PC-3 (cell line): ENCODE data around the gene SERPINA9. TPM values are rescaled to one million over a fixed set of nuclear protein-coding genes. Genes with fewer than 3 reads are reported as not detected.

Experiments
- ATAC-seq: fragments of 200-7000 bp; cut with Tn5 transposase; 2 replicates; pipeline ENCODE4 v1.9.1; 2020; ENCODE audit warnings: mild to moderate bottlenecking, moderate library complexity
- BruUV-seq: library from RNA; stranded (reverse); fragments of 400-500 nt; replicated peaks from 2 replicates; lab custom pipeline; 2021; lab: Mats Ljungman, UMichigan
- CTCF ChIA-PET: fragments of 300-600 bp; sonication (Branson Sonifier 250); formaldehyde crosslinking; loops from one replicate; lab custom pipeline; 2022; ENCODE audit warnings: antibody characterized with exemption; lab: Charles Lee
- POLR2A ChIA-PET: fragments of 300-600 bp; sonication (Branson Sonifier 250); formaldehyde crosslinking; loops from one replicate; lab custom pipeline; 2022; ENCODE audit warnings: antibody characterized with exemption; ENCODE audit not compliant: unreplicated experiment; lab: Charles Lee
- DNase-seq: peaks from one replicate; pipeline ENCODE4 v3.0.0-alpha.2; 2015
- H2AFZ ChIP-seq: fragments of 300-600 bp; sonication (generic); 2 replicates; pipeline ENCODE4 v1.6.0; 2016; ENCODE audit warnings: antibody characterized with exemption, low read length
- H3F3A ChIP-seq: fragments of 300-600 bp; sonication (generic); one replicate; pipeline ENCODE4 v1.6.0; 2017; ENCODE audit warnings: antibody characterized with exemption, low read length, control low read depth, mild to moderate bottlenecking; ENCODE audit not compliant: unreplicated experiment
- H3K27ac ChIP-seq: fragments of 300-600 bp; sonication (generic); 2 replicates; pipeline ENCODE4 v1.5.1; 2016; ENCODE audit warnings: mild to moderate bottlenecking, low read length
- H3K27me3 ChIP-seq: fragments of 300-600 bp; sonication (generic); 2 replicates; pipeline ENCODE4 v1.6.1; 2016; ENCODE audit warnings: low read length, mixed read lengths
- H3K36me3 ChIP-seq: fragments of 300-600 bp; sonication (generic); 2 replicates; pipeline ENCODE4 v1.6.1; 2016; ENCODE audit warnings: low read depth, mixed run types, low read length, mixed read lengths
- H3K4me1 ChIP-seq: fragments of 300-600 bp; sonication (generic); 2 replicates; pipeline ENCODE4 v1.5.1; 2016; ENCODE audit warnings: low read length; ENCODE audit not compliant: insufficient read depth
- H3K4me2 ChIP-seq: fragments of 300-600 bp; sonication (generic); 2 replicates; pipeline ENCODE4 v1.6.0; 2016; ENCODE audit warnings: low read length
- H3K4me3 ChIP-seq: fragments of 300-600 bp; sonication (generic); 2 replicates; pipeline ENCODE4 v1.5.1; 2016; ENCODE audit warnings: mild to moderate bottlenecking, low read length, mixed read lengths
- H3K79me2 ChIP-seq: fragments of 300-600 bp; sonication (generic); 2 replicates; pipeline ENCODE4 v1.6.1; 2017; ENCODE audit warnings: low read length, mixed read lengths
- H3K9ac ChIP-seq: fragments of 300-600 bp; sonication (generic); 2 replicates; pipeline ENCODE4 v1.6.0; 2016; ENCODE audit warnings: mild to moderate bottlenecking, low read length
- H3K9me2 ChIP-seq: fragments of 300-600 bp; sonication (generic); replicated peaks from 2 replicates; pipeline ENCODE4 v1.6.1; 2016; ENCODE audit warnings: mixed run types, low read length, mixed read lengths
- H3K9me3 ChIP-seq: fragments of 300-600 bp; sonication (generic); 2 replicates; pipeline ENCODE4 v1.6.1; 2016; ENCODE audit warnings: low read length, mixed read lengths
- H4K20me1 ChIP-seq: fragments of 300-600 bp; sonication (generic); 2 replicates; pipeline ENCODE4 v1.6.1; 2016; ENCODE audit warnings: low read length, mixed read lengths
- EZH2 ChIP-seq: fragments of 300-600 bp; sonication (generic); IDR thresholded peaks from one replicate; pipeline ENCODE4 v1.6.1; 2017; ENCODE audit warnings: antibody characterized with exemption, mild to moderate bottlenecking, low read length; ENCODE audit not compliant: unreplicated experiment
- EZH2phosphoT487 ChIP-seq: fragments of 300-600 bp; sonication (generic); IDR thresholded peaks from 2 replicates; pipeline ENCODE4 v1.6.1; 2018; ENCODE audit warnings: mild to moderate bottlenecking, antibody characterized with exemption, low read length, borderline replicate concordance
- intact Hi-C: fragments of 100-400 bp; cut with micrococcal nuclease; formaldehyde crosslinking; loops from 2 replicates; pipeline ENCODE4 v1.9.0; 2023
- total RNA-seq: library from RNA; depleted of rRNA; stranded (reverse); fragments of >200 nt; gene quantifications from 2 replicates; pipeline ENCODE4 v1.2.3, GENCODE V29; 2014
- TF ChIP-seq, protein P1 (sequence below): fragments of 300-600 bp; sonication (generic); conservative IDR thresholded peaks from 2 replicates; pipeline ENCODE4 v1.5.1; 2017; ENCODE audit warnings: antibody characterized with exemption, low read depth, mild to moderate bottlenecking, low read length

Gene SERPINA9
- total RNA-seq, 1 experiment from 2014 or later: not detected

DNA sequence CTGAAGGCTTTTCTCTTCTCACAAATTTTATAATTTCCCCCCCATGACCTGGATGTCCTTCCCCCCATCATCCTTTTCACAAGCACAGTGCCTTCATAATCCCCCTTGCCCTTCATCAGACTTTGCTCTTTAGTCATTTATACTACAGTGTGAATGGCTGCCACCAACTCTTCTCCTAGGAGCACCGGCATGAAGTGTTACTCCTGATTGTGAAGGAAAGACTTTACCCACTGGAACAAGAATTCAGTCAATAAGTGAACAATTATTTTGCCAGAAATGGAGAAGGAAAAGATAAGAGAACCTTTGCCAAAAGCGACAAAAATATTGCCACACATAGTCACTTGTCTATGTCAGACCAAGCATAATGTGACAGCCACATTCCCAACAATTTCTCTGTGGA, 5.0 kb downstream of the SERPINA9 start:
- Histone ChIP-seq H3K36me3 (no peaks in the 10 kb centered on the region), H3K4me3 (no peak overlapping the region), H3K9ac (no peak overlapping the region), H2AFZ (no peak overlapping the region), H3K27me3 (peaks cover 13% of the 10 kb centered on the region; the same call in 1 of the 2 replicates), H3K27ac (no peak overlapping the region), H3K4me1 (no peaks in the 10 kb centered on the region), H3K4me2 (no peak overlapping the region), H4K20me1 (no peaks in the 10 kb centered on the region), H3K9me2 (no peaks in the 10 kb centered on the region), H3K79me2 (no peaks in the 10 kb centered on the region), H3F3A (no peaks in the 10 kb centered on the region), H3K9me3 (no peaks in the 10 kb centered on the region)
- DNase-seq (no peak), ATAC-seq (no peak)
- POLR2A ChIA-PET: no interaction called here
- intact Hi-C loops: no loop called here
- CTCF ChIA-PET: no interaction called here
- BruUV-seq: no TSS peak
- TF ChIP-seq, protein P1, sequence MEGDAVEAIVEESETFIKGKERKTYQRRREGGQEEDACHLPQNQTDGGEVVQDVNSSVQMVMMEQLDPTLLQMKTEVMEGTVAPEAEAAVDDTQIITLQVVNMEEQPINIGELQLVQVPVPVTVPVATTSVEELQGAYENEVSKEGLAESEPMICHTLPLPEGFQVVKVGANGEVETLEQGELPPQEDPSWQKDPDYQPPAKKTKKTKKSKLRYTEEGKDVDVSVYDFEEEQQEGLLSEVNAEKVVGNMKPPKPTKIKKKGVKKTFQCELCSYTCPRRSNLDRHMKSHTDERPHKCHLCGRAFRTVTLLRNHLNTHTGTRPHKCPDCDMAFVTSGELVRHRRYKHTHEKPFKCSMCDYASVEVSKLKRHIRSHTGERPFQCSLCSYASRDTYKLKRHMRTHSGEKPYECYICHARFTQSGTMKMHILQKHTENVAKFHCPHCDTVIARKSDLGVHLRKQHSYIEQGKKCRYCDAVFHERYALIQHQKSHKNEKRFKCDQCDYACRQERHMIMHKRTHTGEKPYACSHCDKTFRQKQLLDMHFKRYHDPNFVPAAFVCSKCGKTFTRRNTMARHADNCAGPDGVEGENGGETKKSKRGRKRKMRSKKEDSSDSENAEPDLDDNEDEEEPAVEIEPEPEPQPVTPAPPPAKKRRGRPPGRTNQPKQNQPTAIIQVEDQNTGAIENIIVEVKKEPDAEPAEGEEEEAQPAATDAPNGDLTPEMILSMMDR: no peak
- no peak for TF ChIP-seq EZH2phosphoT487
- no peak for TF ChIP-seq EZH2

DNA sequence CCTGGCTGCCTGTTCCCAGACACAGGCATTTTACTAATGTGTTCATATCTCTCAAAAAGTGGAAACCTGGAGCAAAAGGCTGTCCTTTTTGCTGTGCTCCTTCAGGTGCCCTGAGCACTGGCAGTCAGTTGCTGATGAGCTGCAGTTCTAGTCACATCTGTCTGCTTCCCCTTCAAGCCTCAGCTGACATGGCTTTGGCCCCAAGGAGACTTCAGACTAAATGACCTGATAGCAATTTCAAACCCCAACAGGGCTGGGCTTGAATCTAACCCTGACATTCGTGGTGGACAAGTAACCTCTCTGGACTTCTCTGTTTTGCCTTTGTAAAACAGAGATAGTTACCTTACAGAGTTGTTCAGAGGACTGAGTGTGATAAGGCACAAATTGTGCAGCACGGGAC, 5.7 kb downstream of the SERPINA9 start:
- H3K9ac ChIP-seq: no peak overlapping the region
- TF ChIP-seq, protein P1: no peak
- TF ChIP-seq EZH2phosphoT487: no peak
- TF ChIP-seq EZH2: no peak
- H3K9me2 ChIP-seq: no peaks in the 10 kb centered on the region
- DNase-seq: no peak
- H4K20me1 ChIP-seq: no peaks in the 10 kb centered on the region
- no peaks in the 10 kb centered on the region for H3K4me1 ChIP-seq
- POLR2A ChIA-PET: no interaction called here
- peaks cover 13% of the 10 kb centered on the region; the same call in 1 of the 2 replicates for H3K27me3 ChIP-seq
- H3F3A ChIP-seq: no peaks in the 10 kb centered on the region
- no peak overlapping the region for H3K4me3 ChIP-seq
- H3K9me3 ChIP-seq: no peaks in the 10 kb centered on the region
- CTCF ChIA-PET: no interaction called here
- H2AFZ ChIP-seq: no peak overlapping the region
- no TSS peak for BruUV-seq
- H3K79me2 ChIP-seq: no peaks in the 10 kb centered on the region
- H3K27ac ChIP-seq: no peak overlapping the region
- no peak for ATAC-seq
- H3K36me3 ChIP-seq: no peaks in the 10 kb centered on the region
- intact Hi-C loops: no loop called here
- no peak overlapping the region for H3K4me2 ChIP-seq

DNA sequence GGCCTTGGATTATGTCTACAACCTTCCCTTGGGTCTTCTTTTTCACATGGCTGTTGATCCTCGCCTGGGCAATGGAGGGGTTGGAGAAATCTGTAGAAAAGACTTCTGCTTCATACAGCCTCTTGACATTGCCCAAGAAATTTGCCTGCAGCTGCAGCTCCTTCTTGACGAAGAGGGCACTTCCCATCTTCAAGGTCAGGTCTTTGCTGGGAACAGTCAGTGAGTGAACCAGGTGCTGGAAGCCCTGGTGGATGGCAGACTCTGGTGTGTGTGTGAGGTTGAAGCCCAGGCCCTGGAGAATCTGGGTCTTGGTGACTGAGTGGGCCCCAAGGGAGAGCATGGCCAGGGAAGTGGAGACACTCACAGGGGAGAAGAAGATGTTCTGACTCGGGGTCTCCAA, 6.7 kb downstream of the SERPINA9 start:
- Histone ChIP-seq H3K79me2 (no peaks in the 10 kb centered on the region), H3K9ac (no peak overlapping the region), H3F3A (no peaks in the 10 kb centered on the region), H4K20me1 (no peaks in the 10 kb centered on the region), H3K4me2 (no peak overlapping the region), H3K27me3 (peaks cover 6% of the 10 kb centered on the region; the same call in 1 of the 2 replicates), H2AFZ (no peak overlapping the region), H3K9me2 (no peaks in the 10 kb centered on the region), H3K36me3 (no peaks in the 10 kb centered on the region), H3K27ac (no peak overlapping the region), H3K4me1 (no peaks in the 10 kb centered on the region), H3K9me3 (no peaks in the 10 kb centered on the region), H3K4me3 (no peak overlapping the region)
- ChIA-PET CTCF (no interaction called here), POLR2A (no interaction called here)
- DNase-seq: no peak
- no peak for ATAC-seq
- no TSS peak for BruUV-seq
- TF ChIP-seq EZH2phosphoT487 (no peak), EZH2 (no peak)
- TF ChIP-seq, protein P1: no peak
- intact Hi-C loops: no loop called here
